GM23338 (cell line): ENCODE measurements around the gene EFR3B.

Source experiments
- CREB1 ChIP-seq: fragments of 250-450 bp; sonication (Bioruptor Pico); IDR thresholded peaks from 2 replicates; pipeline ENCODE4 v1.5.0; 2020; ENCODE audit warnings: low read depth, mild to moderate bottlenecking, moderate library complexity
- CTCF ChIP-seq, 2 experiments: fragments of 200-600 bp in 1 of 2; sonication (generic) in 1 of 2; conservative IDR thresholded peaks; 2 replicates each; pipeline versions ENCODE4 v1.5.1 to v1.6.1; 2016 to 2017; ENCODE audit warnings: antibody characterized with exemption in 2 of 2, low read depth in 2 of 2, mild to moderate bottlenecking in 2 of 2, moderate library complexity in 1 of 2
- POLR2AphosphoS5 ChIP-seq: IDR thresholded peaks from 2 replicates; pipeline ENCODE4 v1.6.1; 2016; ENCODE audit warnings: antibody characterized with exemption, low read depth
- TF ChIP-seq, protein P1 (sequence below): IDR thresholded peaks from one replicate; pipeline ENCODE4 v1.6.1; 2018; ENCODE audit warnings: antibody characterized with exemption; ENCODE audit not compliant: unreplicated experiment

DNA sequence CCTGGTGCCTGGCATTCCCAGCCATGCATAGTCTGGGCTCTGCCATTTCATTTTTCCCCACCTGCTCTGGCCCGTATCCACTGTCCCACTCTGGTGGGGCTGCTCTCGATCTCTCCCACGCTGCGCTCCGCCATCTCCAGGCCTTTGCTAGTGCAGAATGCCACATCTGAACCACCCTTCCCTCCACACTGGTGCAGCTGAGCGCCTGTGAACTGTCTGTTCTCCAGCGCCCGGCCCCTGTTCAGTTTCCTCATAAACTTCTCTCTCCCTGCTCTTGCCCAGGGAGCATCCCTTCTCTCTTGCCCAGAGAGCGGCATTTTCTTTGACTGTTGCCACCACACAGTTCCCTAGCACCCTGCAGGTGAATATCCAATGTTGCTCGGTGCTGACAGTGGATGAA, 105.0 kb downstream of the EFR3B start:
- TF ChIP-seq CTCF (conservative IDR thresholded peaks at IDR 0.05; ENCODE audit: low read depth in 2 of 2) (no peak), POLR2AphosphoS5 (no peak), CREB1 (no peak)
- TF ChIP-seq, protein P1, sequence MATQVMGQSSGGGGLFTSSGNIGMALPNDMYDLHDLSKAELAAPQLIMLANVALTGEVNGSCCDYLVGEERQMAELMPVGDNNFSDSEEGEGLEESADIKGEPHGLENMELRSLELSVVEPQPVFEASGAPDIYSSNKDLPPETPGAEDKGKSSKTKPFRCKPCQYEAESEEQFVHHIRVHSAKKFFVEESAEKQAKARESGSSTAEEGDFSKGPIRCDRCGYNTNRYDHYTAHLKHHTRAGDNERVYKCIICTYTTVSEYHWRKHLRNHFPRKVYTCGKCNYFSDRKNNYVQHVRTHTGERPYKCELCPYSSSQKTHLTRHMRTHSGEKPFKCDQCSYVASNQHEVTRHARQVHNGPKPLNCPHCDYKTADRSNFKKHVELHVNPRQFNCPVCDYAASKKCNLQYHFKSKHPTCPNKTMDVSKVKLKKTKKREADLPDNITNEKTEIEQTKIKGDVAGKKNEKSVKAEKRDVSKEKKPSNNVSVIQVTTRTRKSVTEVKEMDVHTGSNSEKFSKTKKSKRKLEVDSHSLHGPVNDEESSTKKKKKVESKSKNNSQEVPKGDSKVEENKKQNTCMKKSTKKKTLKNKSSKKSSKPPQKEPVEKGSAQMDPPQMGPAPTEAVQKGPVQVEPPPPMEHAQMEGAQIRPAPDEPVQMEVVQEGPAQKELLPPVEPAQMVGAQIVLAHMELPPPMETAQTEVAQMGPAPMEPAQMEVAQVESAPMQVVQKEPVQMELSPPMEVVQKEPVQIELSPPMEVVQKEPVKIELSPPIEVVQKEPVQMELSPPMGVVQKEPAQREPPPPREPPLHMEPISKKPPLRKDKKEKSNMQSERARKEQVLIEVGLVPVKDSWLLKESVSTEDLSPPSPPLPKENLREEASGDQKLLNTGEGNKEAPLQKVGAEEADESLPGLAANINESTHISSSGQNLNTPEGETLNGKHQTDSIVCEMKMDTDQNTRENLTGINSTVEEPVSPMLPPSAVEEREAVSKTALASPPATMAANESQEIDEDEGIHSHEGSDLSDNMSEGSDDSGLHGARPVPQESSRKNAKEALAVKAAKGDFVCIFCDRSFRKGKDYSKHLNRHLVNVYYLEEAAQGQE = no peak
